KG1 (cell line): Measurements from ENCODE around the gene OGFR.

Experiments used
- DNase-seq: peaks from one replicate; lab custom pipeline; 2025; lab: John Stamatoyannopoulos, UW

OGFR gene

DNA sequence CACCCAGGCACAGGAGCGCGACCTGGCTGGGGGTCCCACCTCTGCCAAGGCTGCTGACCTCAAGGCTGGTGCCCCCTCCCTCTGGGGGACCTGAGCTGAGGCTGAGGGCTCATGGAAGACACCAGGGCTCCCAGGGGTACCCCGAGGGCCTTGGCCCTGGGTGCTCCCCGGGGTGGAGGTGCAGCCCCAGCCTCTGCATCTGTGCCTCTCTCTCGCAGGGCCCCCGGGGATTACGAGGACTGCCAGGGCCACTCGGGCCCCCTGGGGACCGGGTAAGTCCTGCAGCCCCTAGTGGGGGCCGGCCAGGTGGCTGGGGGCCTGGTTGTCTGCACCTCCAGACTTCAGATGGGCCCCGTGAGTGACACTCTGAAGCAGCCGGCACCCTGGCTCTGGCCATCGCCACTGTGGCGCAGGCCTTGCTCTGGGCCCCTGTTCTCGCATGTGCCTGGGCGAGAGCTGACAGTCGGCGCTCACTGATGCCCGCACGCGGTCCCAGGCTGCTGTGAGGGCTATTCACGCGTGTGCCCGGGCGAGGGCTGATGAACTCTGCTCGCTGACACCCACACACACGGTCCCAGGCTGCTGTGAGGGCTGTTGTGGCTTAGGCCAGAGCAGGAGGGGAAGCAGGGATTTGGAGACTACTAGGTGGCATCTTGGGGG is 21.5 kb downstream of the OGFR start:
- DNase-seq = no peak

DNA sequence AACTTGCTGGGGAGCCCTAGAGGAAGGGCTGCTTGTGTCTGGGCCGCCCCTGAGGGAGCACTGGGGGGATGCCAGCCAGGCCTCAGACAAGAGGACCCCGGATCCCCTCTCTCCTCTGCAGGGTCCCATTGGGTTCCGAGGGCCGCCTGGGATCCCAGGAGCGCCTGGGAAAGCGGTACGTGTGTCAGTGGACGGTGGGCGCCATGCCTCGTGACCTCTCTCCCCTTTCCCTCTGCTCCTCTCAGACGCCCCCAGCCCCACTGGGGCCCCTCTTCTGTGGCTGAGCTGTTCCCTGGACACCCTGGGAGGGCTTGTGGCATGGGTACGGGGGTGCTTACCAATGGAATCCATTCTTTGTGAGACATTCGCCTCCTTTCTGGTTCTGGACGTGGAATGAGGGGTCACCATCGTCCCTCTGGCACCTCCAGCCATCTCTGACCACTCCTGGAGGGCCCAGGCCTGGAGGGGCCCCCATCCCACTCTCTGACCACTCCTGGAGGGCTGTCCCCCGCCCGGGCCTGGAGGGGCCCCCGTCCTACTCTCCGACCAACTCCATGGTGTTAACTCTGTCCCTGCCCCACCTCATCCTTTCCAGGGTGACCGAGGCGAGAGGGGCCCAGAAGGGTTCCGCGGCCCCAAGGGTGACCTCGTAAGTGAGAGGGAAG is 22.1 kb downstream of the OGFR start:
- DNase-seq = no peak

DNA sequence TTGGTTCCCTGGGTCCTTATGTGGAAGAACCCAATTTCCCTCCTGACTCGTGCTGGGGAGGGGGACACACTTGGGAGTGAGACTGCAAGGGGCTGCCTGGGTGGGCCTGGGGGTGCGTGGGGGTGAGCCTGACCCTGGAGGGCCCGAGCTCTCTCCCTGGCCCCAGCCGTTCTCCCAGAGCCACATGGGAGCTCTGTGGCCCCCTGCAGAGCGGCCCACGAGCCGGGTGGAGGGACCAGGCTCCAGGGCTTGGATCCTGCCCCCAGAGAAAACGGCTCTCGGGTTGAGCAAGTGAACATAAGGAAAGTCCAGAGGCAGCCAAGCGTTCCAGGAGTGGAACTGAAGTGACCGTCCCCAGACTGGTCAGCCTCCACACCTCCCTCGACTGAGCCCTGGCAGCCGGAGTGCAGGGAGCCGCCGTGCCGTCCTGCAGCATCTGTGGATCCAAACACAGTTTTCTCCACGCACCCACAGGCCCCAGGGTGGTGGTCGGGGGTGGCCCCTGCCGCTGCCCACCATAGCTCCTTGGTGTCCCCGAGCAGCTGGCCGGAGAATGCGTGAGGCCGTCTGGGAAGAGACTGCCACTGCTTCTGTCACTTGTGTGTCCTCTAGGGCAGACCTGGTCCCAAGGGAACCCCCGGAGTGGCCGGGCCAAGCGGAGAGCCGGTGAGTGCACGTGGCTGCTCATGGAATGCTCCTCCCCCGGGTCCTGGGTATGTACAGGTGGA is 22.8 kb downstream of the OGFR start:
- no peak for DNase-seq

DNA sequence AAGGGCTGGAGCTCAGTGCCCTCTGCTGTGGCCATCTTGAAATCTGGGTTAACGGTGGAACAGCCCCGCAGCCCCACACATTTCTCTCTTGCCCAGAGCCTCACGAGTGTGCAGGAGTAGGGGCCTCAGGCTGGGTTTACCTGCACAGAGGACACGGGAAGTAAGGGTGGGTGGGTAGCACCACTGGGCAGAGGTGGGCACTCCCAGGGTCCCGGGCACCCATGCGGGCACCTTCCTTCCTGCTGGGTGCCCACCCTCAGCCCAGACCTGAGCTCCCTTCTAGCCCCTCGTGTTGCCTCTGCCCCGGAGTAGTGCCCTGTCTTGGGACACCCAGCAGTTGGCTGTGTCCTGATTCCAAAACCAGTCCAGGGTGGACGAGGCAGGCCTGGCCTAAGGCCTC is 23.4 kb downstream of the OGFR start:
- no peak for DNase-seq

DNA sequence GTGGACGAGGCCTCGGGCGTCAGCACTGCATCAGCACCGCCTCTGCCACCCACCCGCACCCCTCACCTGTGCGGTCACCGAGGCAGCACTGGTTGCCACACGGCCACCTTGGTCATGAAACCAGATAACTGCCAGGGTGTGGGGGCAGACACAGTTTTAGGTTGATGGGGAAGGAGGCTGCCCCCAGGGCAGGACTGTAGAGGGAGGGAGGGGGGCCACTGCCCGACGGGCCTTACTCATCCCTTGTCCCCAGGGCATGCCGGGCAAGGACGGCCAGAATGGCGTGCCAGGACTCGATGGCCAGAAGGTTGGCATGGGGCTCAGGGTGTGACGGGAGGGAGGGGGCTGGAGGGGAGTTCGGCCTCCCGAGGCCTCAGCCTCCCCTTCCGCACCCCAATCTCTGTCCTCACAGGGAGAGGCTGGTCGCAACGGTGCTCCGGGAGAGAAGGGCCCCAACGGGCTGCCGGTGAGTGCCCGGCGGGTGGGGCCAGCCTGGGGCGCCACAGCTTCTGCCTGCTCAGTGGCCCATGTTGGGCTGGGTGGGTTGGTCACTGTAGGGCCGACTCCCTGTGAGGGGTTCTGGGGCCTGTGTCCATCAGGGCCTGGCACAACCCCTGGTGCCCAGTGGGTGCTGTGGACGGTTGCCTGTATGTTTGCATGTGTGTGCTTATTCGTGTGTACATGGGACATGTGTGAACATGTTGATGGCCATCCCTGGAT is 24.0 kb downstream of the OGFR start:
- no peak for DNase-seq

DNA sequence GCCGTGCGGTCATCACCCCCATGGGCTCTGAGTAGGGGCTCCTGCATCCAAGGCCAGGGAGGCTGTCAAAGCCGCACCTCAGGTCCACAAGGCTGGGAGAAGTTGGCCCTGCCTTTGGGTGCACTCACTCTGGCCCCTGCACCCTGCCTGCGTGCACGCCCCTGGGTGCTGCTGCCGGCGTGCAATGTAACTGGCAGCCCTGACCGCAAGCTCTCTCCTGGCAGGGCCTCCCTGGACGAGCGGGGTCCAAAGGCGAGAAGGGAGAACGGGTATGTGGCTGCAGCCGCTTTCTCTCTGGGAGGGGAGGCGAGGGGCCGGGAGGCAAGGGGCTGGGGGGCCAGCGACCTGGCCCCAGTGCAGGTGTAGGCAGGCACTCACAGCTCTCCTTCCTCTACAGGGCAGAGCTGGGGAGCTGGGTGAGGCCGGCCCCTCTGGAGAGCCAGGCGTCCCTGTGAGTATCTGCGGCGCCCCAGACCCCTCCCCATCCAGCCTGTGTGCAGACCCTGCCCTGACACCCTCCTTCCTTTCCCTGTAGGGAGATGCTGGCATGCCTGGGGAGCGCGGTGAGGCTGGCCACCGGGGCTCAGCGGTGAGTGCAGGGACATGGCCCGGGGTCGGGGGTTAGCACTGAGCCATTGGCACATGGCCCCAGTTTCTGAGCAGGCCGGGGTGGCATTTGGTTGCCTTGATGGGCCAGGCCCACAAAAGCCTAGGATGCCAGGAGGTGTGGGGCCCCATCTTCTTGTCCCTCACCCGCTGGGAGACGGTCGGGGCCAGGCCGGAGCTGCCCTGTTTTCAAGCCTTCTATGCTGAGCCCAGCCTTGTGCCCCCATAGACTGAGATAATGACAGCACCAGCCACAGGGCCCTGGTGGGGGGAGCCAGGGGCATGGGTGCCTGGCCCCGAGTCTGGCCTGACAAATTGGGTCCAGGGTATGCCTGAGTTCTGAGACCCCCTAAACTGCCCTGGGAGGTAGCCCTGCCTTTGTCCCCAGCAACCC is 24.9 kb downstream of the OGFR start:
- DNase-seq = no peak

DNA sequence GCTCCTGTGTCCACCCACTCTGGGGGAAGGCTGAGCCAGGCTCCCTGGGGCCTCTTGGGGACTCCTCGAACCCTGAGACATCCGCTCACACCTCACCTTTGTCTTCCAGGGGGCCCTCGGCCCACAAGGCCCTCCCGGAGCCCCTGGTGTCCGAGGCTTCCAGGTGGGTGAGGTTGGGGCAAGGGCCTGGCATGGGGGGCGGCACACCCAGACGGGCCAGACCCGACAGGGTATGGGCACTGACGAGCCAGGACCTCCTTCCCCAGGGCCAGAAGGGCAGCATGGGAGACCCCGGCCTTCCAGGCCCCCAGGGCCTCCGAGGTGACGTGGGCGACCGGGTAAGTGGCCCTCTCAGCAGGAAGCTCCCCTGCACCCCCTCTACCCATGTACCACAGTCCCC is 25.6 kb downstream of the OGFR start:
- no peak for DNase-seq

DNA sequence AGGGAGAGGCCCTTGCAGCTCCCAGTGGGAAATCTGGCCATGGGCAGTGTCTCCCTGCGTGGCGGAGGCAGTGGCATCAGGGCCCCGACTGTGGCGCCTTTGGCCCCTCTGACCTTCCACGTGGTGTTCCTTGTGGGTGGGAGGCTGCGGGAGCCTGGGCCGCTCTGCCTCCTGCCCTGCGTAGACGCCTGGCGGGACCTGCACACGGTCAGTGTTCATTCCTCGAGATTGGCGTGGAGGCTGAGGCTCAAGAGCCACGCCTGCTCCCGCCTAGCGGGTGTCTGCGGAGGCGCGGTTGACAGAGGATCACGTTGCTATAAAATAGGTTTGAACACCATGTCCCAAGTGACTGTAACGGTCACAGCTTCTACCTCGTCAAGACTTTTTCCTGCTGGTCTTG is 26.2 kb downstream of the OGFR start:
- DNase-seq = no peak

DNA sequence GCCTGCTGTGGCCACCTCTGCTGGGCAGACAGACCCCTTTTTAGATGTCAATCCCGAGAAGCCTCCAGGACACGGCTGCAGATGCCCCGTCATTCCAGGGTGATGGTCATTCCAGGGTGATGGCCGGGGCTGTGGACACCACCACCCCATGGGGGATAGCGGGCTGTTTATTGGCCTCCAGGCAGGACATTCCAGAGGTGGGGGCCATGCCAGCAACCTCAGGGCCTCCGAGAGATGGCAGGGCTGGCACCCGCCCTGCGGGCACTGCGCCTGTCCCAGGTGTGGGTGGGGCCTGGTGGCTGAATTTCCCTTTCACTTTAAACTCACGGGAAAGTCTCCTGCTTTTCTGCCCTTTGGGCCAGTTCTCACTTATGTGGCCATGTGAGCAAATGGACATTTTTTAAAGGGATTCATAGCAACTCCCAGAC is 26.7 kb downstream of the OGFR start:
- no peak for DNase-seq

DNA sequence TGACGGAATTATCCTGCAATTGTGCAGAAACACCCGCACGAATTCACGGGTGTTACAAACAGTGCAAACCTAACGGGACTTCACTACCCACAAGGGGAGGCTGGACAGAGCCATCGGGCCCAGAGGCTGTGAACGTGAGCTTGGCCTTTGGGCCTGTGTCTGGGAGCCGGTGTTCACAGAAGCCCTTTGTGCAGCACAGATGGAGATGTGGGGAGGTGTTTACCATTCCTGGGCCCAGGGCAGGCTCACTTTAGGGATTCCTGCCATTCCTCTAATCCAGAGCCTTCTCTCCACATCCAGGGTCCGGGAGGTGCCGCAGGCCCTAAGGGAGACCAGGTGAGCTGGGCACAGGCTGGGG is 27.2 kb downstream of the OGFR start:
- DNase-seq = no peak

DNA sequence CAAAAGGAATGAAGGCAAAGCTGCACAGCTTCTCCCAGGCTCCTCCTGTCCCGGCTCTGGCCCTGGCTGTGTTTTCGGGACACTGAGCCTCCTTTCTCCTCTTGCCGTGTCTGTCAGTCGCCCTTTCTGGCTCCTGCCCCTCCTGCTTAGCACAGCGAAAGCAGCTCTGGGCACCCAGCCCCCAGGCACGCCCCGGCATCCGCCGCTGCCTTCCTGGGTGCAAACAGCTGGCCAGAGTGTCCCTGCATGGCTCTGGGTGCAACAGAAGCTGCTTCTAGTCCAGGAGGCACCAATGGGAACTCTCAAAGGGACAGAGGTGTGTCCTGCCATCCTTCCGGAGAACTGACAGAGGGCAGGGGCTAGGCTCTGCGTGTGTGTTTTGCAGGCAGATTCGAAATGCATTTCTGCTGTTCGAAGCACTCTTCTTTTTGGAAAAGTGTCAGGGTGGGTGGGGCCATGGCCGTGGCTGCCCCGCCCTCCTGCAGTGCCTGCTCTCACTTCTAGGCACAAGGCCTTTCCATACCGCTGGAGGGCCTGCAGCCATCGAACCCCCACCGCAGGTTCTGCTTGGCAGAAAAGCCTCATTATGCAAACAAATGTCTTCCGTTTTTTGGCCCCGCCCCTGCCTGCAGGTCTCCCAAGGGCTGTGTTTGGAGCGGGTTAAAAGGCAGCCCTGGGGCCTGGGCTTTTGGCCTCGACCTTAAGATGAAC is 27.7 kb downstream of the OGFR start:
- no peak for DNase-seq

DNA sequence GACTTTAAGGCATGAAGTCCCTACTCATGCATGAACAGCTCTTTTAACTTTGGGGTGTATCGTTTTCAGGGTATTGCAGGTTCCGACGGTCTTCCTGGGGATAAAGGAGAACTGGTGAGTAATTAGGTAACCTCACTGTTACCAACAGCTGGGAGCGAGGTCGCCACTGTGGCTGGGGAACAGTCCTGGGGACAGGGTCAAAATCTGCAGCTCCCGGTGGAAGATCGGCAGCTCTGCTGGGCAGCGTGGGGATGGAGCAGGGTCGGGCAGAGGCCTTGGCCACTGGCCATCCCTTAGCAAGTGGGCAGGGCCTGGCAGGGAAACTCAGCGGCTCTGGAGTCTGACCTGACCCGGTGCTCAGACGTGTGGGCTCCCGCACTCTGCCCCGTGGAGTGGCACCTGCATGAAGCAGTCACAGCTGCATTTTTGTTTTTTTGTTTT is 28.3 kb downstream of the OGFR start:
- DNase-seq = no peak

DNA sequence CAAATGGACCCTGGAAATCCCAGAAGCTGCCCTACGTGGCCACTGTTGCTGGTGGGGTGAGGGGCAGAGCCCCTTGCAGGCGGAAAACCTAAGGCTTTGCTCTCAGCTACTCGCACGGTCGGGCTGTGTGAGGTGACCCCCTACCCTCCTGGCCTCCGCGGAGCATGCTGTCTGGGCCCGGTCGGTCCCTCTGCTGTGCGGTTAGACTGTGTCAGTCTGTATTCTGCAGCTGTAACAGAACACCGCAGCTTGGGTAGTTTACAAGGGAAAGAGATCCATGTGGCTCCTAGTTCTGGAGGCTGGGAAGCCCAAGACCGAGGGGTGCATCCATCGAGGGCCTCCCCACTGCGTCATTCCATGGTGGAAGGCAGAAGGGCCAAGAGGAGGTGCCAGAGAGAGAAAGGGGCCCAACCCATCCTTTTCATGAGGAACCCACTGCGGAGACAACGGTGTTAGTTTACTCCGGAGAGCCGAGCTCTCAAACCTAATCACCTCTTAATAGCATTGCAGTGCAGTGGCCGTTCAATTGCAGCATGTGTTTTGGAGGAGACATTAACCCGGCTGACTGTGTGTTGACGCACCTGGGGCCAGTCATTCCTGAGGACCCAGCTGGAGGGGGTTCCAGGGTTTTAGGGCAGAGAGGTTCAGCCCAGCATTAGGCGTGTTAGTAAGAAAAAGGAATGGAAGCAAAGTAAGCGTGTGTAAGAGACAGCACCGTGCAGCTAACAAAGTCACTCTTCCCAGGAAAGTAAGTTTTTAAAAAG is 30.5 kb downstream of the OGFR start:
- DNase-seq = no peak

DNA sequence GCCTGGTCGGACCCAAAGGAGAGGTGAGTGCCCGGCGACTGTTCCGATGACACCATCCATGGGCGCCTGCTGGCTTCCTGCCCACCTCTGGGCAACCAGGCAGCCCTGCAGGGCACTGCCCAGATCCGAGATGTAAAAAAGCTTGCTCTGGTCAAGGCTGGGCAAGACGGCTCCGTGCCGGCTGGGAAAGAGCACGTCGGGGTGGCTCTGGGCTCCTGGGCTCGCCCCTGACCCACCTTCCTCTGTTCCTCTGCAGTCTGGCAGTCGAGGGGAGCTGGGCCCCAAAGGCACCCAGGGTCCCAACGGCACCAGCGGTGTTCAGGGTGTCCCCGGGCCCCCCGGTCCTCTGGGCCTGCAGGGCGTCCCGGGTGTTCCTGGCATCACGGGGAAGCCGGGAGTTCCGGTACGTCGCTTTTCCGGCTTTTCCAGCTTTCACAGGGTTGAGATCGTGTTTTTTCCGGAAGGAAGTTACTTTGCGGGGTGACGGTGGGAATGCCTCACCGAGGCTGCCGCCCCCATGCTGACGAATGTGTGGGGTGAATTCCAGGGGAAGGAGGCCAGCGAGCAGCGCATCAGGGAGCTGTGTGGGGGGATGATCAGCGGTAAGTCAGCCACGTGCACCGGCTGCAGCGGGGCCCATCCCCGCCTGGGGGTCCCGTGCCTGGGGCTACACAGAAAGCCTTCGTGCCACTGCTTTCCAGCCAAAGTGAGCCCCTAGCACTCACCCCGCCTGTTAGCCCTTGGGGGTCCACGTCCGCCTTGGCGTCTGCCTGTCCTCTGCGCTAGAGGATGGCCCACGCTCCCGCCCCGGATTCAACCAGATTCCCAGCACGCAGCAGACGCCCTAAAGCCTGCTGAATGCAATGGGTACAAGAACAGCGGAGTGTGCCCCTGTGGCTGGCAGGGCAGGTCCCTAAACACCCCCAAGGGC is 31.6 kb downstream of the OGFR start:
- no peak for DNase-seq

DNA sequence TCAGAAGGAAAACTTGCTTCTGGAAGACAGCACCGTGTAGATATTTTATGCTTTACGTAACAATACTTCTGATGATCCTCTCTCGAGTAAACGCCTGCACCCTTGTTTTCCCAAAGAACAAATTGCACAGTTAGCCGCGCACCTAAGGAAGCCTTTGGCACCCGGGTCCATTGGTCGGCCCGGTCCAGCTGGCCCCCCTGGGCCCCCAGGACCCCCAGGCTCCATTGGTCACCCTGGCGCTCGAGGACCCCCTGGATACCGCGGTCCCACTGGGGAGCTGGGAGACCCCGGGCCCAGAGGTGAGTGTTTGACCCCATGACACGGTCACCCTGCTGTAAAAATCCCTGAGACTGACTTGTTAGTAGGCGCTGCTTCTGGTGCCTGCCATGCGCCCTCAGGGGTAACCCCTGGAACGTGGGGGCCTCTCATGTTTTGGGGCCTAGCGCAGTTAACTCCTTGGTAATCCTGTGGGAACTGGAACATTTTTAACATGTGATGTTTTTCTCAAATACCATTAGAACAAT is 32.4 kb downstream of the OGFR start:
- DNase-seq = no peak

DNA sequence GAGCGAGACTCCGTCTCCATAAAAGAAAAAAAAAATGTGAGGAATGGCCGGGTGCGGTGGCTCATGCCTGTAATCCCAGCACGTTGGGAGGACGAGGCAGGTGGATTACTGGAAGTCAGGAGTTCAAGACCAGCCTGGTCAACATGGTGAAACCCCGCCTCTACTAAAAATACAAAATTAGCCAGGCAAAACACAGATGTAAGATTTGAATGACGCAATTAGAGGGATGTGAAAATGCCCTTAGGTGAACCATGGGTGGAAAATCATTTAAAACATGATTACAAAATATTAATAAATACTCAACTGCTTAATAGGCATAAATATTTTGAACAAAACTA is 33.1 kb downstream of the OGFR start:
- no peak for DNase-seq

DNA sequence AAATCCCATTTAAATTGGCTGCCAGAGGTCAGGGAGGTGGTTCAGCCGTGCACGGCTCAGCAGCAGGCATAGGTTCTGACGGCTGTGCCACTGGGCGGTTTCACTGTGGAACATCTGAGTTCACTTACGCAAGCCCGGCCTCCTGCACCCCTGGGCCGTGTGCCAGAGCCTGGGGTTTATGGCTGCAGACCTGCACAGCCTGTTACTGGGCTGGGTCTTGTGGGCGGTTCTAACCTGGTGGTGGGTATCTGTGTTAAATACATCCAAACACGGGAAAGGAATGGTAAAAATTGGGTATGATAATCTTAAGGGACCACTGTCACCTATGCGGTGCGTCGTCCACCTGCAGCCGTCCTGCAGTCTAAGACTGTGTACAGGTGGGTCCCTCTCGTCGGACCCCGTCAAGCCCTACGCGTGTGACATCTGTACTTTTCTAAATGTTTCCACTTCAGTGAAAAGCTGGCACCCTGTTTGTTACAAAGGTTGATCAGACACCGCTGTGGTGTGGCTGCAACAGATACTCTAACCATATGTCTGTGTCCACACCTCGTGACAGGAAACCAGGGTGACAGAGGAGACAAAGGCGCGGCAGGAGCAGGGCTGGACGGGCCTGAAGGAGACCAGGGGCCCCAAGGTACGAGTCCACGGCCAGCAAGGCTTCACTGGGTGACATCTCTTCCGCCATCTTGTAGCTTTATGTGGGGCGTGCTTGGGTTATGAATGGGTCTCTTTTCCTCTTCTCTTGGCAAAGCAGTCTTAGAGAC is 33.7 kb downstream of the OGFR start:
- DNase-seq = no peak

DNA sequence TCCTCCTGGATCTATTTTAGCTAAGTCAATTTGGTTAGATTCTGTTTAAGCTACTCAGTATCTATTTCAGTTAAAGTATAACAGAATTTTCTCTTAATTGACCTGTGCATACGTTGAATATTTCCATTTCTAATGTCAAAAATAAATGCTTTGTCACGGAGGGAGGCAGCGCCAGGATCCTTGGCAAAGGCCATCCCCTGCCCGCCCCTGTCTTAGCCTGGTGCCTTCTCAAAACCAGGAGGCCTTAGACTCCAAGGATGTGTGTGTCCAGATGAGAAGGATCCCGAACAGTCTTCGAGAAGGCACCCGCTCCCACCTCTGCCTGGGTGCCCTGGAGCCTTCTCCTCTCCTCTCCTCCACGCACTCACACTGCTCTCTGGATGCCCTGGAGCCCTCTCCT is 34.6 kb downstream of the OGFR start:
- no peak for DNase-seq
